Measurements from ENCODE around the gene TSHZ3.
A peak's percentile ranks its signal among the peaks of the same experiment; 100 is the strongest.

TSHZ3 gene

DNA sequence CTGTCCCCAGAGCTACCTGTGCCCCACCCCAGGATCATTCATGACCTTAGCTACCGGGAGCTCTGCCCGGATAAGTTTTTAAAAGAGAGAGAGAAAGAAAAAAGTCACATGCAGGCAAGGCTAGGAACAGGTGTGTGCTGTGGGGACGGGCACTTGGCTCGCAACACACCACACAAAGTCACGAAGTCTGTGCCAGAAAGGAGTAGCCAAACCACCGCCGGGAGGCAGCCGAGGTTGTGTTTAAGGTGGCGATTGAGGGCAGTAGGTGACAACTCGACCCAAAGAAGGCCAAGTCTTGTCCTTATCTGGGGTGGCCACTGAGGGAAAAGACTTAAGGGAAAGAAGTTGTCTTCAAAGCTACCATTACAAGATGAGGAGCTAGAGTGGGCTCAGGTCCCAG, 4.6 kb upstream of the TSHZ3 start:
- no peak for DNase-seq (ENCODE audit: low spot score)

DNA sequence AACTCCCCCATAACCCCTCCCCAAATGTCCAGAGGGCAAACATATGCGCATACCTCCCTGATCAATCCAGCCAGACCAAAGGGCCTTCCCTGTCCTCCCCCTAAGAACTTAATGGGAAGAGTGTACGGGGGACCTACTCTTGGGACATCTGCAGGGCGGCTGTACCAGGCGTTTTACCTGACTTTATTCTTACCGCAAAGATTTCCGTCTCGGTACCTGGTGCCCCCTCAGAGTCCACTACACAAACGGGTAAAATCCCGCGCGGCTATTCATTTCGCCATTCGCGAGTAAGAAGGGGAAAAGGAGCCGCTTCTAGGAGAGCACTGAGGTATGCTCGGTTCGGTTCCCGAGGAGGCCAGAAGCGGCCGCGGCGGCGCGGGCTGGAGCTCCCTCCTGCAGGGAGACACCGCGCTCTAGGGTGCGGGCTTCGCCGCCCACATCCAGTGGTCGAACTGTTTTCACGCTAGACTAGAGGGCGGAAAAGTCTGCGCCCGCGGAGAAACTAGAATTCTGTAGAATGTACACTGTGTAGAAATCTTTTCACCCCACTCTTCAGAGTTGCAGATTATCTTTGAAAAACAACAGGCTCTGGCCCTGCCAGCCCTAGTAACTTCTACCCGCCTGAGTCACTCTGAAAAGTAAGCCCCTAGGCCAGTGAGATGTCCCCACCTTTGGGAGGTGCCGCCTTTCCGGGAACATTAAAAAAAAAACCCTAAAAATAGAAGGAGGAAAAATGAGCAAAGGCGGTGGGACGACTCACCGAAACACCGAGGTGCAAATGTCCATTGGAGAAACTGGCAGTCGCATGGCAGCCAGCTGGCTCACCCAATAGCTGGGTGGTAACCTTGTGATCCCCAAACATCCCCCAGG, 3.8 kb upstream of the TSHZ3 start:
- no peak for DNase-seq (ENCODE audit: low spot score)

DNA sequence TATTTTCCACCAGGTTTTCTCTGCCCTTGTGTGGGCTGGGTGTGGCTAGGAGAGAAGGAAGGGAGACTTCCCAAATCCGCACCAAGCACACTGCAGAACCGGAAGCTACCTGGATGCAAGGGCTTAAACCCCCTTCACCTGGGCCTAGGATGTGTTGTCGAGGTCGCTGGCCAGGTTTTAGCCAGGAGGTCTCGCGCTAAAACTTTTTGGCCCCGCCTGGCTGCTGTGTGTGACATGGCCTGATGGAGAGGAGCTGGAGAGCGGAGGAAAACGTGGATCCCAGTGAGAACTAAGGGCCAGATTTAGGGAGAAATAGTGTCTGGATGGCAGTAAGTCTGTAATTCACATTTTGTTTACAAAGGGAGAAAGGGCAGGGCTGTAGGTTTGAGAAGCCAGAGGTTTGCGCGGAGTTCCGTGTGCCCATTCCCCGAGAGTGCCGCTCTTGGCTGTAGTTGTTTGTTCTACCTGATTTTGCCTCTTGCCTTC, 3.1 kb upstream of the TSHZ3 start:
- DNase-seq (ENCODE audit: low spot score) = no peak

DNA sequence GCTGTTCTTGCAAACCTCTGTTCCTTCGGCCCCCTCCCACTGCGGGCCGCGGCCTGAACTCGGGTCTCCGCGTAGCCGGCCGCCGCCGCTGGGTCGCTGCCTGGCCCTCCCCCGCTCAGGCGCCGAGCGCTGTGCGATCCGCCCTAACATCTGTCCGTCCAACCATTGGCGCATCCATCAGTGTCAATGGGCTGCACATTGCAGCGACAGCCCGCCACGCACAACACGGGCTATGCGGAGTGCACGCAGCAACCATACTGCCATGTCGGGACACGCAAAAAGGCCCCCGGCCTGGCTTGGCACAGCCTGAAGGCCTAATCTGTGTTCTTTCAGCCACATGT, 2.6 kb upstream of the TSHZ3 start:
- DNase-seq (ENCODE audit: low spot score) = no peak

DNA sequence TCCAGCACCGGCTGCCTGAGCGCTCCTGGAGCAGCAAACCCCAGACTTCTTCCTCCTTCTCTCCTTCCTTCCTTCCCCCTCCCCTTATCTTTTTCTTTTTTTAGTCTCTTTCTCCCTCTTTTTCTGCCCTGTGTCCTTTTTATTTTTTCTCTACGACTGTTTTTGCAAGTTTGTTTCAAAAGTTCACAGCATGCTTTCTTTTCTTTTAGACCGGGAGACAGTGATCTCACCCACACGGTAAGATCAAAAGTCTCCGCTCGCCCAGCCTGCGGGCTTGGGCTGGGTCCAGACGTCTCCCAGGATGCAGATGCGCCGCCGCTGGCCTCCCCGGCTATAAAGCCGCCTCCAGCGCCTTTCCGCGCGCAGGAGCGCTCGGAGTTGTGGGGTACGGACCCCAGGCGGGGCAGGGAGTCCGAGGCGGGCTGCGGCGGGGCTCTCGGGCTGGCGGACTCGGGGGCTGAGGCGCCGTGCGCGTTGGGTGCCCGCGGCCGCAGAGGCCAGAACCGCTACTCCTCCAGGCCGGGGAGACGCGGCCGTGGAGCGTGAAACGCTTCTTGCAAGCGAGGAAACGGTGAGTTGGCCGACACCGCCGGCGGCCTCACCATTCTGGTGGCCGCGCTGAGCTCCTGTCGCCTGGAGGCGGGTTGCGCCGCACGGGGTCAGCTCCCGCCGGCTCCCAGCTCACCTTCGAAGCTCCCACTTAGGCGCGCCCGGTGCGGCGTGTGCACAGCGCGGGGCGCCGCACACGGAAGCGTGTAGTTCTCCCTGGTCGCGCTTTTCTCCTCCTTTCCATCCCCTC, 2.0 kb upstream of the TSHZ3 start:
- peak; percentile 29 for DNase-seq (ENCODE audit: low spot score)

DNA sequence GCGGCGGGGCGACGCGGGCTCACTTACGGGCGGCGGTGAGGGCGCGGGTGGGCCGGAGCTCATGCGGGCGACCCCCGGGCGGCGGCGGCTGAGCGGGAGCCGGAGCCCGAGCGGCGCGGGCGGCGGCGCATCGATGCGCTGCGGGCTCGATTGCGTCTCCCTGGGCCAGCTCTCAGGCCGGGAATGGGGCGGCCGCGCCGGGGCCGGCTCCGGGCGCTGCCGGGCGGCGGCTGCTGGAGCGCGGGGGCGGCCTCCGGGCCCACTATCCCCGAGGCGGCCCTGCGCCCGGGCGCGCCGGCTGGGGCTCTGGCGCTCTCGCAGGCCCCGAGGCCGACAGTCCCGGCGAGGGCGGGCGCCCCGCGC, 1.4 kb upstream of the TSHZ3 start:
- DNase-seq (ENCODE audit: low spot score) = peak; percentile 72

DNA sequence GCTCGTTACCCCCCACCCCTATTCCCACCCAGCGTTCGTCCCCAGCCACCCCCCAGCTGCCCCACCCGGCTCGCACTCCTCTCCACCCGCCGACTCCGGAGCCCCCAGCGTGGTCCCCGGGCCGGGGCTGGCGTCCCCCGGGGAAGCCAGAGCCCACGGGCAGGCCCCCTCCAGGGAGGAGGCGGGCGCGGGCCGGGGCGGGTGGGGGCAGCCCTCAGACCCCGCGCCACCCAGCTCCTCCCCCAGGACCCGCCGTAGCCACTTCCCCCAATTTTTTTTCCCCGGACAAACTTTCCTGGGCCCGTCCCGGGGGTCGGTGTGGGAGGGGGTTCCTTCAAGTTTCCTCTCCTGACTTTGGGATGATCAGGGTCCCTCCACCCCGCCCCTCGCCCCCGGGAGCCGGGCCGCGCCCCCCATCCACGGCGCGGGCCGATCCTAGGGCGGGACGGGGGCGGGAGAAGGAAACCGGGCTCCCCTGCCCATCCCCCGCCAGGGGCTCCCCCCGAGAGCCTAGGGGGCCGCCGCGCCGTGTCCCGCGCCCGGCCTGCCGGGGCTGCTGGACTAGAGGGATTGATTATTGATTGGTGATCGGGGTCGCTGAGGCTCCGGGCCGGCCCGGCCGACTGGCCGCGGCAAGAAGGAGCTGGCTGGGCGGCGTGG, 927 bp upstream of the TSHZ3 start:
- DNase-seq (ENCODE audit: low spot score) = peak; percentile 27

DNA sequence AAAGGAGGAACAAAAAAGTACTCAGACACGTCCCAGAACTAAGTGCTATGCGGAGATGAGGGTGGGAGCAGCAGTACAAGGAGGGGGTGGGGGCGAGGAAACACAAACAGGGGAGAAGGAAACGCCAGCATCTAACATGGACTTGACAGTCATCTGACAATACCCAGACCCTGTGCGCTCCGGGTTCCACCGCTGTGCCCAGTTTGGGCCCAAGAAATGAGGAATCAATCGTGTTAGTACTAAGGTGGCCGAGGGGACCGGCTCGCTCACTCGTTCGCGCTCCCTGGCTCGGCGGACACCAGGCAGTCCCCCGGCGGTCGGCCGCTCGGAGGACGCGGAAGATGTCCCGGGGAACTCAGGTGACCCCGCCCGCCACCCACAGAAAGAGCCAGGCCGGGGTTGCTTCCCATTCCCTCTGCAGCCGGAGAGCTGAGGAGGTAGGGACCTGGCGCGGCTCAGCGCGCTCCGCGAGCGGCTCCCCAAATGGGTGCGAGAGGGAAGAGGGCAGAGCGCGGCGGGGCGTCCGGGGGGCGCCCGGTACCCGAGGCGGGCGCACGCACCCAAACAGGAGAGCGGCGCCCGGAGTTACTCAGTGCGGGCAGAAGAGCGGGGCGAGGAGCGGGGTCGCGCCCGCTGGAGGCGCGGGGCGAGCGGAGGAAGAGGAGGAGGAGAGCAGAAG, 616 bp downstream of the TSHZ3 start:
- DNase-seq (ENCODE audit: low spot score) = no peak

DNA sequence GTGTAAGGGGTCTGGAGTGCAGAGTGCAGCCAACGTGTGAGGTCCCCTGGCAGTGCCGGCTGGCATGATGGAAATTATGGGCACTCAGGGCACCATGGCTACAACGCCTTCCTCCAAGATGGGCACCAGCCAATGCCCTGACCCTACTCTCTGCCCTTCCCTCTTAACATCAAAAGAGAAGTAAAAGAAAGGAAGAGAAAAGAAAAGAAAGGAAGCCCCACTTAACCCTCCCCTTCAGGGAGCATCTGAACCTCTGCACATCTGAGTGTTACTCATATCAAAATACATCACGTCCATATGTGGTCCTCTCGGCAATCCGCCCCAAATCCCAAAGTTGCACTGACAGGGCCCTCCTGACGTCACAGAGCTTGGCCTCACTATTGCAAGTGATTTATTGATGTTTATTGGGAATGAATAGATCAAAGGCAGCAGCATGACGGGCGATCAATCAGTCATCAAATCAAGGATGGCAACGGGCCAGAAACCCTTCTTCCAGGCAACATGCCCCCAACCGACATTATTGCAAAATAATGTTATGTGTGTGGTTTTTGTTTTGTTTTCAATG, 1.3 kb downstream of the TSHZ3 start:
- DNase-seq (ENCODE audit: low spot score) = no peak

DNA sequence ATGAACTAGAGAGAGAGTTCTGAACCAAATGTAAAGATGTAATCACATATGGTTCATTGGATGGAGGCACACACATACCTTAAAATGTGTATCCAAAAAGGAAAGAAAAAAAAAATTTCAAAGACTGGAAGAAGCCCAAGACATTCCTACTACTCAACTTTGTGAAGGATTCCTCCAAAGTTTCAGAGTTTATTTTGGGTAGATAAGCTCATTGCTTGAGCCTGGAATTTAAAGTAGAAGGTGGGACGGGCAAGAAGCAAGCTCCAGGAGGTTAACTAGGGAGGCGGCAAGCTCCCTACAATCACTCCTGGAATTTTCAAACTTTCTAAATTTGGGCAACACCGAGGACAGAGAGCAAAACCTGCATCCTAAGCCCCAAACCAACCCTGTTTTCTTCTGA, 1.9 kb downstream of the TSHZ3 start:
- DNase-seq (ENCODE audit: low spot score) = no peak

DNA sequence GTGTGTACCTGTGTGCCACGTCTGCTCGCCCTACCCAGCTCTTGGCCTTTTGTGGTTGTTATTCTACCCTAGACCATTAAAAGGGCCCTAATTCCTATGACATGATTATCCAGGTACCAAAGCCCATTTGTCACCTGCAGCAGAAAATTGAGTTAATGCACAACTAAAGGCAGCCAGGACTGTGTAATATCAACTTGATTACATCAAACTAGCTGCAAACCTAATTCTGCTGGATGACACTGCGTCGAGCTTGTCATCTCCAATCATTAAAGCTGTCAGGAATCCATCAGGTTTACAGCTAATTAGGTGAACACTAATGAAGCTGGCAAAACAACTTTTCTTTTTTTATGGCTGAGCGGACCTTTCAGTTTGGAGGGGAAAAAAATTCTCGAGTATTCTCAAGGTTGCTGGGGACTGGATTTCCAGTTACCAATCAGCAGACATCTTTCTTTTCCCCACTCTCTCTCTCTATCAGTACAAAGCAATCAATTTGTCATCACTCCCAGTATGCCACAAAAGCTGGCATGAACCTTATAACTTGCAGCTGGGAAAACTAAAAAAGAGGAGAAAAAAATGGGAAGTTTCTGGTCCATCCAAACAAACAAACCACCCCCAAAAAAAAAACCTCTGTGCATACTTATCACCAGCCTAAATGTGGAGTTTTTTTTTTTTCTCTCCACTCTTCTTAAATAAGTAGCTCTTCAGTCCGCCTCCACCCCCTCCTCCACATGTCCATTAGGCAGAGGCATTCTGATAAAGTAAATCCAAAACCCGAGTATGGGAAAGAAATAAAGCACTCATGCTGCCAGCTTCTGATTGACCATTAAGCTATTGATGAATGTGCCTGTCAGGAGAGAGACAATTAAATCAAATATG, 2.8 kb downstream of the TSHZ3 start:
- DNase-seq (ENCODE audit: low spot score) = no peak

DNA sequence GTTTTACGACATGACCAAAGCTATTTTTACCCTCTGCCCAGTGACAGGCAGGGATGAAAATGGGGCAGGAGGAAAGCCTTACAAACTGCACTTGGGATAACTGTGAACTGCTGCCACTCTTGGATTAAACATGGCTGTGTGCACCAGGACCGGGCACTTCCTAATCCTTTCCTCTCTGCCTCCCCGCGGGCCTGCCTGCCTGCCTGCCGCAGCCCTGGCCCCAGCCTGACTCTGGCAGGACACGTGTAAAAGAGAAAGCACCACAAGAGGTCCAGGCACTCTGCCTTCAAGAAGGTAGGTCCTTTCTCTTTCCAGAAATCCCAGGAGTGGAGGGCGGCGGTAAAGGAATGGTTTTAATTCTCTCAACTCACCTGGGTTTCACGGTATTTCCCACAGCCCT, 4.8 kb downstream of the TSHZ3 start:
- DNase-seq (ENCODE audit: low spot score) = no peak

DNA sequence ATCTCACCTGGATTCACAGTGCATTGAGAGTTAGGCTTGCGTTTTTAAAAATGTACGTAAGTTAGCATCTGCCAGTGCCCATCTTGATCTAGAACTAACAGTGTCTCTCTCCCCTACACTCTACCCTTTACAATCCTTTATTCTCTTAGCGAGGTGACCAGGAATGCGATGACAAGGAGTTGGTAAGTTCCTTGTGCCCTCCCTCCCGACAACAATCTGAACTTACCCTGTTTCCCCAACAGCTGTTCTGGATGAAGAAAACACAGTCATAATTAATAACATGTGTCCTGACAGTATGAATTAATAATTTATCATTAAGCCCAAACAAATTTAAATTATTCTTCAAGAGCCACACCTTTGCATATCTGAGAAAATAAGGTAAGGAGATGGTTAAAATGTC, 6.3 kb downstream of the TSHZ3 start:
- no peak for DNase-seq (ENCODE audit: low spot score)

DNA sequence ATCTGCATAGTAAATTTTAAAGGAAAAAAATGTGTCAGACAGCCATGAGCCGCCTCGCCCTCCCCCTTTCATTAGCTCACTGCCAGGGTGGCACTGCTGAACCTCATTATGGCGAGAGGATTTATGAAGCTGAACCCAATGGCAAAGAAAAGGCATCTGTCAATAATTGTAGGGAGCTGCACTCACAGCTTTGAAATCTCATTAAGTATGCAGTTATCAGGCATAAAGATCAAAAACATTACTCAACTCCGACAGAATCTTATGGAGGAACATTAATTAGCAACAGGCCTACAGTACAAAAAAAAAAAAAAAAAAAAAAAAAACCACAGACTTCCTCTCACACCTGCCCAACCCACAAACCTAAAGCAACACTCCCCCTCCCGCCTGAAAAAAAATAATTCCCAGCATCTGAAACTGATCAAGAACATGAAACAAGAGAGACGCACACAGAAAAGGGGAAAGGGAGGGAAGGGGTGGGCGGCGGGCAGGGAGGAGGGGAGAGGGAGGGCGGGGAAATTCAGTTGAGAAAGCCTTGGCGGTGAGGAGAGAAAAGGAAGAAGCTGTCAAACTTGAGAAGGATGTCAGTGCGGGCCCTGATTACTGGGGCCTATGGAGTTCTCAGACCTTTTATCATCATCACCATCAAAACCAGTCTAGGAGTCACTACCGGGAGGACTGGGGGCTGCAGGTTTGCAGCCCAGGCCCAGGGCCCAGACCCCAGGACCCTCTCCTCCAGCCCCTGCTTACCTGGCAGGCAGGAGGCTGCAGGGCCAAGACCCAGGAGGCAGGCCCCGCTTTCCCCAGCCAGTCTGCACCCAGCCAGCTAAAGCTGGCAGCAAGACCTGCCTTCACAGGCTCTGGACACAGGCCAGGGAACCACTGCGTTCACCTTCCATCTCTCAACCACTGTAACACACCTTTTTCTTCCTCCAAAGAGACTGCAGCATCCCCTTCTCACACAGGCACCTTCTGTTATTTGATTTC, 8.9 kb downstream of the TSHZ3 start:
- DNase-seq (ENCODE audit: low spot score) = no peak

DNA sequence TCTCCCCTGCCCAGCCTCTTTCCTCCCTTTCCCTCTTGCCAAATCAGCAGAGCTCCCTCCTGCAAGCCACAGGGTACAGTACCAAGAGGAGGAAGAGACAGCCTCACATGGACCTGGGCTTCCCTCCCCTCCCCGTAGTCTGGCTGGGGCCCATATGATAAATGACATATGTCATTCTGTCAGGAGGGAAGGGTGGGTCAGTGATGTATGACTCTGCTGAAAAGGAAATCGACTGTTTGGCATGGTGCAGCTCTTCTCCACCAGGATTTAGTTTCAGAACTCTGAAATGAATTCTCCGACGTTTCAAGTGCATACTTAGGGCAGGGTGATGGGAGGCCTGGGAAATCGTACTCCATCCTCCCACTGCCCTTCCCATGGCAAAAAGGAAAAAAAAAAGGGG, 9.8 kb downstream of the TSHZ3 start:
- no peak for DNase-seq (ENCODE audit: low spot score)

DNA sequence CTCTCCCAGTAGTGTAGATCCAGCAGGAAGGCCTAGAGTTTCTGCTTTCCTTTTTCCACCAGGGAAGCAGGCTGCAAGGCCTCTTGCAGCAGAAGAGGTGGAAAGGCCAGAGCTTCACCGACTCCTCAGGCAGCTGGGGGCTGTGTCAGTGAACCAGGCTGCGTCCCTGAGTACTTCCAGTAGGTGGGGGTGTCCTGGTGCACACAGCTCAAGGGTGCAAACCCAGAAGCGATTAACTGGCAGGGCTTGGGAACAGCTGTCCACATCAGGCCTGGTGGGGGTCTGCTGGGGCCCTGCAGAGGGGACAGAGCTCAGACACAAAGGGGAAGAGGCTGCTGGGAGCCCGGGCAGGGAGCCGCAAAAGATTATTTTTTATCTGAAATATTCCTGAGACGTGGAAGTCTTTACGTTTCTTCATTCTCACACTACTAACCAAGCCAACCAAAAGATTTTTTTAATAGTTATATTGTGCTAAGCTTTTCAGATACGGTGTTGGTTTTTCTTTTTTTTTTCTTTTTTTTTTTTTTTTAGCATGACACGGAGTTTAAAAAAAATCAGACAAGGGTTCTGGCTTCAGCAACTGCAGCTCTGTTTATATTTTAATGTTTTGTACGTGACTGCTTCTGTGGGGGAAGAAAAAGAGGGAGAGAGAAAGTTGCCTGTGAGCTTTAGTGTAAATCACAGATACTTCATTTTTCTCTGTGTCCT, 11.0 kb downstream of the TSHZ3 start:
- DNase-seq (ENCODE audit: low spot score) = peak; percentile 71

DNA sequence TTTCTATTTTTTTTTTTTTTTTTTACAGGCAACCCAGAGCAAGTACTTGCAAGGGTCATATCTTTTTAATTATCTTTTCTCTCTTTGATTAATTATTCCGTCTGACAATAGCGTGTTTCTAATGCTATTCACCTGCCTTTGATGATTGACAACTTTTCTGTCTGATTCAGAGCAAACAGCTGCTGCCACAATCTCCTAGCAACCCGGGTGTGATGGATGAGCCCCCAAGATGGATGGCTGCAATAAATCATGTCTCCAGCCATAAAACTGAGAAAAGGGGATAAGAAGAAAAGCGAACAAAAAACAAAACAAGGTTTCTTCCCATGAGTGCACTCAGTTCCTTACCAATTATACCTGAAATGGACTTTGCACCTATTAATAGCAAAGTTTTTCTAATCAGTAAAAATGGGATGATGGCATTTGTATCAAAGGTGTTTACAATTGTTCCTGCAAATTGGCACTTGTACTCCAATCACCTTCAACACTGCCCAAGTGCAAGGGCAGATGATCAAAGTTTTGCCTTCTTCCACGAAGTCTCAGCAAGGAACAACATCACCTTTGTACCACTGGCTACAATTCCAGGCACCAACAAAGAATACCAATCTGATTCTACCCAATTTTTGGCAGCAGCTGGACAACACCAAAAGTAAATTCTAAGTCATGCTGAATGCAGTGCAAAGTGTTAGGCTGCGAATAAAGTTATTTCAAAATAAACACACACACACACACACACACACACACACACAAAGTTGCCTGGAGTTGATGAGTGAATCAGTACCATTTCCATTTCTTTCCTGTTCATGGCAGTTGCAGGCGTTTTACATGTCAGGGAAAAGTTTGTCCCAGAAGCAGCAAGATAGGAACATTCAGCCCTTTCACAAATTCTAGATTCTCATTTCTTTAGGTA, 12.0 kb downstream of the TSHZ3 start:
- DNase-seq (ENCODE audit: low spot score) = no peak

DNA sequence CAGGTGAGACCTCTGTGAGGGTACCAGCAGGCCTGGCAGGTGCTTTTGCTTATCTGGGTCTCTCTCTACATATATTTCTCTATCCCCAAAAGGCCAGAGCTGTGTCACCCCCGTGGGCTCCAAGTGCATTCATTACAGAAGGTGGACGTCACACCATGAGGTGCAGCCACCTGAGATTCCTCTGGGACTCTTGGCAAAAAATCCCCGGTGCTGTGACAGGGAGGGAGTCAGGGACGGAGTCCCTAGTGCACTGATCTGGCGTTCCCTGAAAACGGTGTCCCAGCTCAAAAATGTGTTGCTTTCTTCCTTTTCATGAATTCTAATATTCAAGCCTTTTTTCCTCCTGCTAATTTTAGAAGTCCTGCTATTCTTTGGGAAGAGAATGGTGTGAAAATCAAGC, 13.5 kb downstream of the TSHZ3 start:
- DNase-seq (ENCODE audit: low spot score) = no peak
